Hepatic stellate cell (primary cell): ENCODE data around the gene FXYD2.
A peak's percentile ranks its signal among the peaks of the same experiment; 100 is the strongest.

Experiments
- DNase-seq: peaks from one replicate; pipeline ENCODE4 v3.0.0; 2011; ENCODE audit warnings: low spot score

Gene FXYD2

DNA sequence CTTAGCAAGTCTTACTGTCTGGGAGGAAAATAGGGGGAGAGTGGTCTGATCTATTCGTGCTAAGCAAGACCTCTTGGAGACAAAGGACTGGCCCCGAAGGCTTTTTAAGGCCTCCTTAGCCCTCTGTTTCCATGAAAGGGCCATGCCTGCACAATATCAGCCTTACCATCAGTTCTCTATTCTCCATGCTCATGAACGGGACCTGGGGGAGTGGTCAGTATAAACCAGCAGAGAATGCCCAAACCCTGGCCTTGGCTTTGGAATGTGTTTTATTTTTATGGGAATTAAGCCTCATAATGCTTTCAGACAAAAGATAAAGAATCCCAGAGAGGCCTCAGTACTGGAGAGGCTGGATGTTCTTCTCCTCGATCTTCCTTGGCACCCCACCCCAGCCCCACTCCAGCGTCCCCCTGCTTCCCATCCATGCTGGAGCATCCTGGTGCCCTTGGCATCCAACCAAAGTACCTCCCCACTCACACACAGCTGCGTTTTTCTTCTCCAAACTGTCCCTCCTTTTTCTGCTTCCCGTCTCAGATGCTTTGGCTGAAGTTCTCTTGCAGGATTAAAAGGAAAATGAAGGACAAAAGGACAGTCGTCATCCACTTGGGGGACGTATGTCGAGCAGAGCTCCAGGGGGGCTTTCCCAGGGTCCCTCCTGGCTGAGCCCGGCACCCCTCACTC lies 33.3 kb upstream of the FXYD2 start:
- DNase-seq = no peak

DNA sequence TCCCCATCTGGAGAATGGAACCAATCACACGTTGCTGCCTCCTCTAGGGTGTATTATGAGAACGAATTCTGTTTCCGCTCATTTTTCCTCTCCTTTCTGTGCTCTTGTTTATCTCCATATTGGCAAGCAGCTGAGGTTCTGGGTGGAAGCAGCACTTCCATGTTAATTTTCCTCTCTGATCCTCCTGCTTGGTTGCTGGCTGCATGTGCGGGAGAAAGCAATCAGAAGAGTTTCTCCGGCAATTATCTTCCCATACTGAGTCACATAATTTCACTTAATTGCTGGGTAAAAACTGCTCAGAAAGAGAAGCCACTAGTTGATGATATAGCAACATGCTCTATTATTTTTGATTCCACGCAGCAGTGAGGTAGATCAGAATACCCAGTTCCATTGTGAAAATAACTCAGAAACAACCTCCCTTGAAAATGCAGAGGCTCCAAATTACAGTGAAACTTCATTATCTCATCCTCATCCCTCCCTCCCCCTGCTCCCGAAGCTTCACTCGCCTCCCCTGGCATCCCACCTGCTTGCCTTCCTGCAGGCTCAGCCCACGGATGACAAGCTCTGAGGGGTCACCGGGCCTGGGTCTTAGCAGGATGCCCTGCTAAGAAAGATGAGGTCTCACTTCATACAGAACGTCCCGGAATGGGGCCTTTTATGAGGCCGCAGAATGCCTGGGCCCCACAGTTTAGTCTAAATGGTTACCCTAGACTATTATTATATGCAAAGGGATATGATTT lies 31.5 kb upstream of the FXYD2 start:
- DNase-seq = no peak

- no peak for DNase-seq
These were observed 30.8 kb upstream of the FXYD2 start for GRCh38 chr11:117855186-117855845.

DNA sequence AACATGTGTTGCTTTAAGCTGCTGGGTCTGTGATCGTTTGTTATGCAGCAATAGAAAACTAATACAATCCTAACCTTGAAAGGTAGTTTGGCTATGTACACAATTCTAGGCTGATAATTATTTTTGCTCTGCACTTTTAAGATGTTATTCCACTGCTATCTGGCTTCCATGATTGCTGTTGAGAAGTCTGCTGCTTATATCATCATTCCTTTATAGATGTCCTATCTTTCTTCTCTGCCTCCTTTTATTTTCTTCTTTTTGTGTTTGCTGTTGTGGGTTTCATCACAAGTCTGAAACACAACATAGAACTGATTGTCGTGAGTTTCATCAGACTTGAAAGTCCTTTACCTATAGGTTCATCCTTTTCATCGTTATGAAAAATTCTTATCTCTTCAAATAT lies 27.8 kb upstream of the FXYD2 start:
- DNase-seq = no peak

GRCh38 chr11:117851852-117852251 lies 27.3 kb upstream of the FXYD2 start:
- DNase-seq = no peak

DNA sequence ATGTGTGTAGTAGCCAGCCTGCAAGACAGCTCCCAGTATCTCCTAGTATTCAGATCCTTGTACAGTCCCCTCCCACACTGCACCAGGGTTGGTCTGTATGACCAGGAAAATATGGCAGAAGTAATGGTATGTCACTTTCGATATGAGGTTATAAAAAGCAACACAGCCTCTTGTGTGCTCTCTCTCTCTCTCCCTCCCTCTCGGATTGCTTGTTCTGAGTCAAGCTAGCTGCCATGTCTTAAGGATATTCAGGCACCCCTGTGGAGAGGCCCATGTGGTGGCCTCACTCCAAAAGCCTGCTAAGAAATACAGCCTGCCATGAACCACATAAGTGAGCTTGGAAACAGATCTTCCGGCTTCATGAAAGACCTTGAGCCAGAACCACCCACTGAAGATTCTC lies 26.6 kb upstream of the FXYD2 start:
- DNase-seq = no peak

DNA sequence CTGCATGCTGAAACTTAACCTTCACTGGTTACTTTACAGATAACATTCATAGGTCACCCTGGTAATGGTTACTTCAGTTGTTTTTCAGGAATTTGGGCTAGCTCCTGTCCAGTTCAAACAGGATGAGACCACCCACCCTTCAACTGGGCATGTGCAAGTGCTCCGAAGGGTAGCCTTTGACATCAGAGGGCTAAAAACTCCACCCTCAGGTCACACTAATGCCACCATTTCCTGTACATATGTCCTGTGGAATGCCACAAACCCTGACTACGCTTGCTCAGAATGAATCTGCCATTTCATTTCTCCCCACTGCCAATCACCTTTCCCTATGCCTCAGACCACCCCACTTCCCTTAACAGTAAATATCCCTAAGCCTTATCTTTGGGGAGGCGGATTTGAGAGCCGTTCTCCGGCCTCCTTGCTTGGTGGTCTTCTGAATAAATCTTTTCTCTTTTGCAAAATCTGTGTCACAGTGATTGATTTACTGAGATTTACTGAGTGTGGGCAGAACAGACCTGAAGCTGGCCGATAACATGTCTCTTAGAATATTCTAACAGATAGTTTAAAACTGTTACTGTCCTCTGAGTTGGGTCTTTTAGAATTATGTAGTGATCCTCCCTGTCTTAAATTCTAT lies 25.4 kb upstream of the FXYD2 start:
- no peak for DNase-seq

GRCh38 chr11:117843666-117844484 lies 19.3 kb upstream of the FXYD2 start:
- DNase-seq = peak; percentile 56

- DNase-seq = no peak
These were observed 17.8 kb upstream of the FXYD2 start for GRCh38 chr11:117842131-117842941.

- DNase-seq = no peak
These were observed 17.0 kb upstream of the FXYD2 start for GRCh38 chr11:117841551-117842031.

GRCh38 chr11:117840881-117841550 lies 16.5 kb upstream of the FXYD2 start:
- no peak for DNase-seq

- no peak for DNase-seq
These were observed 15.6 kb upstream of the FXYD2 start for GRCh38 chr11:117839936-117840813.

DNA sequence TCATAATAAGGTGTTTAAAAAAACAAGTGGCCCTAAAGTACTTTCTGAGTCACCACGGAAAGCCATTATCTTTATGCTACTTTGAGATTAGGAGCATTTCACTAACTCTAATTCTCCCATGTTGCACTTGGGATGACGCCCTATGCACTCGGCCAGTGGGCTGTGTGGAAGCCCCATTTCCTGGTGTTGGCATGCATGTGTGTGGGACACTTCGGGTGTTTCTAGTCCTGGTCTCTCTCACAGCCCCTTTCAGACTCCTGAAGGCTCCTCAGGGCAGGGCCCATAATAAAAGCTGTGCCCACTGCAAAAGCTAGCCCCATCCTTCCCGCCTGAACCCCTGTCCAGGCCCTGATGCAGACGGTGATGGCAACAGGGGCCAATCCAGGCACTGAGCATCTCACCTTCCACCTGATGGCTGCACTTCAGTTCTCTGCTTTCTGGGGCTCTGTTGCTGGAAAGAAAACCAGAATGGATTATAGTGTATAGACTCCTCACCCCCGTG lies 14.9 kb upstream of the FXYD2 start:
- DNase-seq = no peak

- DNase-seq = no peak
These were observed 14.4 kb upstream of the FXYD2 start for GRCh38 chr11:117838901-117839300.

DNA sequence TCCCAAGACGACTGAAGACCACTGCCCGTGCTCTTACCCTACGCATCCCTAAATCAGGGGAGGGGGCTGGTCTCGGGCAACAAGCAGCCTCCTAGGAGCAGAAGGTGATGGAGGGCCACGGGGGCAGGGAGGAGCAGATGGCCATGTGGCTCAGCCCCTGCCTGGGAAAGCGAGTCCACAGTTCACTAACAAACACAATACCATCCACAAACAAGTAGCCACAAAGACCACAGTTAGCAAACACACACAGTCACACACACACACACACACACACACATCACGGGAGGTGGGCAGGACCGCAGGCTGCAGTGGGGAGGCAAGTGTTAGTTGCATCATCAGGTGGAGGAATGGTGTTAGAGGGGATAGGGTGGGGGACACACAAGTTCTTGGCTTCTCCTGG lies 13.2 kb upstream of the FXYD2 start:
- DNase-seq = no peak

- no peak for DNase-seq
These were observed 12.7 kb upstream of the FXYD2 start for GRCh38 chr11:117837070-117837776.

GRCh38 chr11:117836077-117836960 lies 11.8 kb upstream of the FXYD2 start:
- DNase-seq = no peak
